SK-N-SH (cell line): Measurements from ENCODE around the gene TSPAN3.

Experiments used
- CTCF ChIP-seq: fragments of 200-600 bp; sonication (generic); IDR thresholded peaks from 2 replicates; pipeline ENCODE4 v1.6.1; 2017; ENCODE audit warnings: antibody characterized with exemption, mild to moderate bottlenecking, moderate library complexity
- FOXM1 ChIP-seq: IDR thresholded peaks from 2 replicates; pipeline ENCODE4 v1.4.0; 2012; ENCODE audit warnings: low read depth, mild to moderate bottlenecking
- MAX ChIP-seq: IDR thresholded peaks from 2 replicates; pipeline ENCODE4 v1.4.0; 2012; ENCODE audit warnings: low read depth
- POLR2AphosphoS5 ChIP-seq: IDR thresholded peaks from 2 replicates; pipeline ENCODE4 v1.6.1; 2012; ENCODE audit warnings: low read depth, low read length
- RAD21 ChIP-seq: IDR thresholded peaks from 2 replicates; pipeline ENCODE4 v1.6.1; 2012; ENCODE audit warnings: mild to moderate bottlenecking, low read length

- TF ChIP-seq CTCF, result no peak
- peak; percentile 77 for TF ChIP-seq POLR2AphosphoS5
- TF ChIP-seq FOXM1, result no peak
- no peak for TF ChIP-seq RAD21
- TF ChIP-seq MAX, result peak; percentile 41; the same call in 1 of the 2 replicates
Observed at GRCh38 chr15:77070495-77071304, at the start of gene TSPAN3.
